ENCODE data around the gene EFCAB8. TPM values are rescaled to one million over a fixed set of nuclear protein-coding genes. Genes with fewer than 3 reads are reported as not detected.
"Not testable (repeated sequence)": the region's sequence is repeated elsewhere in the genome, so short reads cannot be mapped to it uniquely, and the experiment has no call there.

The EFCAB8 gene
- total RNA-seq, 1 donor from 2014 or later: 0.41 TPM

GRCh38 chr20:32960849-32961731 lies 102.4 kb downstream of the EFCAB8 start:
- H3K9ac ChIP-seq (ENCODE audit: low read length): no peak overlapping the region
- no peaks in the 10 kb centered on the region for H3K36me3 Mint-ChIP-seq (ENCODE audit: low read depth, unreplicated experiment)
- FAIRE-seq: no peak
- no peaks in the 10 kb centered on the region for H3K79me2 ChIP-seq (ENCODE audit: insufficient read depth, low read length)
- H3K9me3 ChIP-seq (ENCODE audit: insufficient read depth, low read depth, low read length): peaks cover 3% of the 10 kb centered on the region
- H3K4me1 ChIP-seq (ENCODE audit: insufficient read depth, low read length): no peaks in the 10 kb centered on the region
- no peak for DNase-seq (ENCODE audit: low read depth)
- TF ChIP-seq CTCF (IDR thresholded peaks at IDR 0.05; ENCODE audit: insufficient read depth, low read depth, low read length): no peak
- no peak for TF ChIP-seq EZH2 (IDR thresholded peaks at IDR 0.05; ENCODE audit: insufficient read depth, low read length)
- no peaks in the 10 kb centered on the region for H3K36me3 ChIP-seq (ENCODE audit: insufficient read depth, low read length)
- H4K20me1 ChIP-seq (ENCODE audit: insufficient read depth, low read length): no peaks in the 10 kb centered on the region
- H3K27me3 Mint-ChIP-seq (ENCODE audit: low read depth, unreplicated experiment): peaks cover 36% of the 10 kb centered on the region
- H3K27ac ChIP-seq (ENCODE audit: low read depth, low read length): no peak overlapping the region
- H2AFZ ChIP-seq (ENCODE audit: low read depth, low read length): no peak overlapping the region
- no peak overlapping the region for H3K27ac Mint-ChIP-seq (ENCODE audit: unreplicated experiment)
- H3K4me3 ChIP-seq (ENCODE audit: insufficient read depth, low read depth, low read length): no peak overlapping the region
- H3K9me3 Mint-ChIP-seq (ENCODE audit: unreplicated experiment): peaks cover 23% of the 10 kb centered on the region
- no peak overlapping the region for H3K4me3 Mint-ChIP-seq (ENCODE audit: unreplicated experiment)
- no peak overlapping the region for H3K4me2 ChIP-seq (ENCODE audit: low read length)
- no peaks in the 10 kb centered on the region for H3K27me3 ChIP-seq (ENCODE audit: insufficient read depth, low read length)
- H3K4me1 Mint-ChIP-seq (ENCODE audit: low read depth, unreplicated experiment): no peaks in the 10 kb centered on the region

- FAIRE-seq (no peak), DNase-seq (ENCODE audit: low read depth) (no peak)
- no peak overlapping the region for H3K27ac ChIP-seq (ENCODE audit: low read depth, low read length)
- no peaks in the 10 kb centered on the region for H3K27me3 ChIP-seq (ENCODE audit: insufficient read depth, low read length)
- Mint-ChIP-seq H3K27ac (ENCODE audit: unreplicated experiment) (no peak overlapping the region), H3K9me3 (ENCODE audit: unreplicated experiment) (peaks cover 17% of the 10 kb centered on the region), H3K4me3 (ENCODE audit: unreplicated experiment) (no peak overlapping the region), H3K4me1 (ENCODE audit: low read depth, unreplicated experiment) (no peaks in the 10 kb centered on the region), H3K27me3 (ENCODE audit: low read depth, unreplicated experiment) (peaks cover 39% of the 10 kb centered on the region), H3K36me3 (ENCODE audit: low read depth, unreplicated experiment) (no peaks in the 10 kb centered on the region)
- no peak overlapping the region for H3K4me2 ChIP-seq (ENCODE audit: low read length)
- H3K9ac ChIP-seq (ENCODE audit: low read length): no peak overlapping the region
- H3K9me3 ChIP-seq (ENCODE audit: insufficient read depth, low read depth, low read length): peaks cover 3% of the 10 kb centered on the region
- H3K36me3 ChIP-seq (ENCODE audit: insufficient read depth, low read length): no peaks in the 10 kb centered on the region
- H3K4me3 ChIP-seq (ENCODE audit: insufficient read depth, low read depth, low read length): no peak overlapping the region
- H3K79me2 ChIP-seq (ENCODE audit: insufficient read depth, low read length): no peaks in the 10 kb centered on the region
- TF ChIP-seq CTCF (IDR thresholded peaks at IDR 0.05; ENCODE audit: insufficient read depth, low read depth, low read length): no peak
- TF ChIP-seq EZH2 (IDR thresholded peaks at IDR 0.05; ENCODE audit: insufficient read depth, low read length): no peak
- H3K4me1 ChIP-seq (ENCODE audit: insufficient read depth, low read length): no peaks in the 10 kb centered on the region
- H4K20me1 ChIP-seq (ENCODE audit: insufficient read depth, low read length): no peaks in the 10 kb centered on the region
- H2AFZ ChIP-seq (ENCODE audit: low read depth, low read length): no peak overlapping the region
Observed at GRCh38 chr20:32962053-32962452, 103.3 kb downstream of the EFCAB8 start.

- H3K9ac ChIP-seq (ENCODE audit: low read length); FAIRE-seq; H3K36me3 Mint-ChIP-seq (ENCODE audit: low read depth, unreplicated experiment); H3K4me3 Mint-ChIP-seq (ENCODE audit: unreplicated experiment); H3K27ac ChIP-seq (ENCODE audit: low read depth, low read length); H3K79me2 ChIP-seq (ENCODE audit: insufficient read depth, low read length); H3K9me3 ChIP-seq (ENCODE audit: insufficient read depth, low read depth, low read length); H3K4me1 Mint-ChIP-seq (ENCODE audit: low read depth, unreplicated experiment); H3K4me2 ChIP-seq (ENCODE audit: low read length); H3K27me3 ChIP-seq (ENCODE audit: insufficient read depth, low read length); H4K20me1 ChIP-seq (ENCODE audit: insufficient read depth, low read length); DNase-seq (ENCODE audit: low read depth); H2AFZ ChIP-seq (ENCODE audit: low read depth, low read length); H3K36me3 ChIP-seq (ENCODE audit: insufficient read depth, low read length); H3K27ac Mint-ChIP-seq (ENCODE audit: unreplicated experiment); H3K4me1 ChIP-seq (ENCODE audit: insufficient read depth, low read length); H3K4me3 ChIP-seq (ENCODE audit: insufficient read depth, low read depth, low read length): not testable (repeated sequence)
- Mint-ChIP-seq H3K27me3 (ENCODE audit: low read depth, unreplicated experiment) (peaks cover 43% of the 10 kb centered on the region), H3K9me3 (ENCODE audit: unreplicated experiment) (peaks cover 14% of the 10 kb centered on the region)
Observed at GRCh38 chr20:32962646-32963045, 103.9 kb downstream of the EFCAB8 start.

Data from astrocyte (in vitro differentiated cells and primary cell).